ENCODE results near the gene SMYD4. TPM values are rescaled to one million over a fixed set of nuclear protein-coding genes. Genes with fewer than 3 reads are reported as not detected.

Gene SMYD4
- total RNA-seq, 1 donor: 10.1 TPM

DNA sequence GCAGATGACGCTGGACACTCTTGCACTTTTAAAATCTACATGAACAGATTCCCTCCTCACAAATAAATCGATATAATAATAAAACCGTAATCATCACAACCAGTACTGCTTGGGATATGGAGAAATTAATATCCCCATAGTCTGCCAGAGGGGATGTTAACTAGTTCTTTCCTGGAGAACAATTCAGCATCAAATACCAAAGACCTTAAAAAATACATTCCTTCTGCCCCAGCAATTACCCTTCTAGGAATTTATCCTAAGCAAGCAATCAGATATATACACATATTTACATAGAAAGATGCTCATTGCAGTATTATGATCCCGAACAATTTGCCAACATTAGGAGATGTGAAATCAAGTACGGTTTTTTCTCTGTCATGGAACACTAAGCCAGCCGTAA lies 21.8 kb downstream of the SMYD4 start:
- H3K79me2 ChIP-seq (ENCODE audit: insufficient read depth, low read length): peaks cover 3% of the 10 kb centered on the region
- H3K4me3 ChIP-seq (ENCODE audit: insufficient read depth, low read length): no peak overlapping the region
- H3K9me3 ChIP-seq (ENCODE audit: low read depth, low read length): no peaks in the 10 kb centered on the region
- H3K27me3 ChIP-seq (ENCODE audit: insufficient read depth, low read length): no peaks in the 10 kb centered on the region
- no peak overlapping the region for H3K4me2 ChIP-seq (ENCODE audit: insufficient read depth, low read length)
- H3K4me1 ChIP-seq (ENCODE audit: insufficient read depth, low read length): no peaks in the 10 kb centered on the region
- H4K20me1 ChIP-seq (ENCODE audit: insufficient read depth, low read length): no peaks in the 10 kb centered on the region
- TF ChIP-seq, protein P1, sequence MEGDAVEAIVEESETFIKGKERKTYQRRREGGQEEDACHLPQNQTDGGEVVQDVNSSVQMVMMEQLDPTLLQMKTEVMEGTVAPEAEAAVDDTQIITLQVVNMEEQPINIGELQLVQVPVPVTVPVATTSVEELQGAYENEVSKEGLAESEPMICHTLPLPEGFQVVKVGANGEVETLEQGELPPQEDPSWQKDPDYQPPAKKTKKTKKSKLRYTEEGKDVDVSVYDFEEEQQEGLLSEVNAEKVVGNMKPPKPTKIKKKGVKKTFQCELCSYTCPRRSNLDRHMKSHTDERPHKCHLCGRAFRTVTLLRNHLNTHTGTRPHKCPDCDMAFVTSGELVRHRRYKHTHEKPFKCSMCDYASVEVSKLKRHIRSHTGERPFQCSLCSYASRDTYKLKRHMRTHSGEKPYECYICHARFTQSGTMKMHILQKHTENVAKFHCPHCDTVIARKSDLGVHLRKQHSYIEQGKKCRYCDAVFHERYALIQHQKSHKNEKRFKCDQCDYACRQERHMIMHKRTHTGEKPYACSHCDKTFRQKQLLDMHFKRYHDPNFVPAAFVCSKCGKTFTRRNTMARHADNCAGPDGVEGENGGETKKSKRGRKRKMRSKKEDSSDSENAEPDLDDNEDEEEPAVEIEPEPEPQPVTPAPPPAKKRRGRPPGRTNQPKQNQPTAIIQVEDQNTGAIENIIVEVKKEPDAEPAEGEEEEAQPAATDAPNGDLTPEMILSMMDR (IDR thresholded peaks at IDR 0.05; ENCODE audit: extremely low read depth, low read depth, low read length): no peak
- no peak overlapping the region for H3K27ac ChIP-seq (ENCODE audit: low read depth, low read length)
- no peak overlapping the region for H2AFZ ChIP-seq (ENCODE audit: low read length)
- H3K36me3 ChIP-seq (ENCODE audit: insufficient read depth, low read length): peaks cover 8% of the 10 kb centered on the region
- DNase-seq (ENCODE audit: insufficient read length, low spot score, missing footprints): no peak

DNA sequence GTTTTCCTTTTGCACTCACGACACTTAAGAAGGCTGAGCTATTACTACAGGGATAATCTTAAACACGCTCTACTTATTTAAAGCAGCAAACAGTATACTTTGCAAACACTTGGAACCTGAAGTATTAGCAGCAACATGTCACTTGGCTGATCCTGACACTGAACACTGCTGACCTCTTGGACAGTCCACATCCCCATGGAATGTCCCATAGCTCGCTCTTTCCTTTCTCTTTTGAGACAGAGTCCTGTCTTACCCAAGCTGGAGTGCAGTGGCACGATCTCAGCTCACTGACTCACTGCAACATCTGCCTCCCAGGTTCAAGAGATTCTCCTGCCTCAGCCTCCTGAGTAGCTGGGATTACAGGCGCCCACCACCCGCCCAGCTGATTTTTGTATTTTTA lies 26.4 kb downstream of the SMYD4 start:
- H3K27me3 ChIP-seq (ENCODE audit: insufficient read depth, low read length): no peaks in the 10 kb centered on the region
- H3K27ac ChIP-seq (ENCODE audit: low read depth, low read length): no peak overlapping the region
- peaks cover 15% of the 10 kb centered on the region for H3K36me3 ChIP-seq (ENCODE audit: insufficient read depth, low read length)
- H3K4me1 ChIP-seq (ENCODE audit: insufficient read depth, low read length): no peaks in the 10 kb centered on the region
- TF ChIP-seq, protein P1 (IDR thresholded peaks at IDR 0.05; ENCODE audit: extremely low read depth, low read depth, low read length): no peak
- H3K79me2 ChIP-seq (ENCODE audit: insufficient read depth, low read length): peaks cover 3% of the 10 kb centered on the region
- H2AFZ ChIP-seq (ENCODE audit: low read length): no peak overlapping the region
- H4K20me1 ChIP-seq (ENCODE audit: insufficient read depth, low read length): no peaks in the 10 kb centered on the region
- H3K9me3 ChIP-seq (ENCODE audit: low read depth, low read length): no peaks in the 10 kb centered on the region
- H3K4me2 ChIP-seq (ENCODE audit: insufficient read depth, low read length): no peak overlapping the region
- H3K4me3 ChIP-seq (ENCODE audit: insufficient read depth, low read length): no peak overlapping the region
- DNase-seq (ENCODE audit: insufficient read length, low spot score, missing footprints): no peak

DNA sequence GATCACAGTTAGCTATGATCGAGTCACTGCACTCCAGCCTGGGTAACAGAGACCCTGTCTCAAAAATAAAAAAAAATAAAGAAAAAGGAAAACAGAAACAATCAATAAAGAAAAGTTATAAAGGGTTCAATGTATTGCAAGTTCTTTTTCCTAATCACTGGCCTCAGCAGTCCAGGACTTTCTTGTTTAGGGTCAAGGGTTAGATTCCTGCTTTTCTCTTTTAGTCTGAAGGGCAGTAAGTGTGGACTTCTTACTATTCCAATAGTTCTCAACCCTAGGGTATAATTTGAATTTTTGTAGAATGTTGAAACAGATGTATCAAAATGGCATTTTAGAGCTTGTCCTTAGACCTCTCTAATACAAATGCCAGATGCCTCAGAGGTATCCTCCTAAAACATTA lies 27.3 kb downstream of the SMYD4 start:
- H3K9me3 ChIP-seq (ENCODE audit: low read depth, low read length): no peaks in the 10 kb centered on the region
- TF ChIP-seq, protein P1 (IDR thresholded peaks at IDR 0.05; ENCODE audit: extremely low read depth, low read depth, low read length): no peak
- no peaks in the 10 kb centered on the region for H3K27me3 ChIP-seq (ENCODE audit: insufficient read depth, low read length)
- H2AFZ ChIP-seq (ENCODE audit: low read length): no peak overlapping the region
- H3K4me1 ChIP-seq (ENCODE audit: insufficient read depth, low read length): no peaks in the 10 kb centered on the region
- DNase-seq (ENCODE audit: insufficient read length, low spot score, missing footprints): no peak
- H3K79me2 ChIP-seq (ENCODE audit: insufficient read depth, low read length): no peaks in the 10 kb centered on the region
- no peak overlapping the region for H3K4me3 ChIP-seq (ENCODE audit: insufficient read depth, low read length)
- H3K36me3 ChIP-seq (ENCODE audit: insufficient read depth, low read length): peaks cover 15% of the 10 kb centered on the region
- H3K4me2 ChIP-seq (ENCODE audit: insufficient read depth, low read length): no peak overlapping the region
- no peaks in the 10 kb centered on the region for H4K20me1 ChIP-seq (ENCODE audit: insufficient read depth, low read length)
- no peak overlapping the region for H3K27ac ChIP-seq (ENCODE audit: low read depth, low read length)

DNA sequence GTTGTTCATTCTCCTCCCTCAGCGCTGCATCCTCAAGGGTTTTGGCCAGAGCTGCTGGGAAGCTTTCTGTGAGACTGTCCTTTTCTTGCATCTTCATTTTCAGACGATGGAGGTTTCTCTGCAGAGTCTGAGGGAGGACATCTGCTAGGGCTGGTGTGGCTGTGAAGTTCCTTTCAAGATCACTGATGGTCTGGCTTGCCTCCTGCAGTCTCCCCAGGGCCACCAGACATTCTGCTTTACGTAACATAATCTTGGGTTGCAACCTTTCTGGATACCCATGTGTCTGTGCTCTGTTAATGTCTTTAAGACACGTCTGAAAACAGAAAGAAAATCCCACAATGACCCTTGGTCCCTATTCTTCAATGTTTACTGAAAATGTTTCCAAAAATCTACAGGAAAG lies 29.0 kb downstream of the SMYD4 start:
- DNase-seq (ENCODE audit: insufficient read length, low spot score, missing footprints): no peak
- TF ChIP-seq, protein P1 (IDR thresholded peaks at IDR 0.05; ENCODE audit: extremely low read depth, low read depth, low read length): no peak
- Histone ChIP-seq H3K4me2 (ENCODE audit: insufficient read depth, low read length) (no peak overlapping the region), H4K20me1 (ENCODE audit: insufficient read depth, low read length) (no peaks in the 10 kb centered on the region), H2AFZ (ENCODE audit: low read length) (no peak overlapping the region), H3K27ac (ENCODE audit: low read depth, low read length) (no peak overlapping the region), H3K27me3 (ENCODE audit: insufficient read depth, low read length) (no peaks in the 10 kb centered on the region), H3K36me3 (ENCODE audit: insufficient read depth, low read length) (peaks cover 15% of the 10 kb centered on the region), H3K4me1 (ENCODE audit: insufficient read depth, low read length) (no peaks in the 10 kb centered on the region), H3K4me3 (ENCODE audit: insufficient read depth, low read length) (no peak overlapping the region), H3K9me3 (ENCODE audit: low read depth, low read length) (no peaks in the 10 kb centered on the region), H3K79me2 (ENCODE audit: insufficient read depth, low read length) (no peaks in the 10 kb centered on the region)

Data from osteoblast (primary cell).